Astrocyte of the cerebellum (primary cell): ENCODE measurements around the gene PLOD2.

Experiments used
- DNase-seq: peaks from one replicate; pipeline ENCODE4 v3.0.0-alpha.2; 2011; ENCODE audit warnings: low read depth
- H3K4me3 ChIP-seq: 2 replicates; pipeline ENCODE4 v1.5.1; 2011; ENCODE audit warnings: mild to moderate bottlenecking, low read depth, low read length, moderate library complexity
- in situ Hi-C: cut with HindIII; loops from 2 replicates; pipeline ENCODE4 v1.10.0; 2017; ENCODE audit warnings: low sequenced_read_pairs
- TF ChIP-seq, protein P1 (sequence below): IDR thresholded peaks from 2 replicates; pipeline ENCODE4 v1.5.1; 2012; ENCODE audit warnings: low read length, low read depth, moderate library complexity, mild to moderate bottlenecking; ENCODE audit errors: missing control alignments

Gene PLOD2

DNA sequence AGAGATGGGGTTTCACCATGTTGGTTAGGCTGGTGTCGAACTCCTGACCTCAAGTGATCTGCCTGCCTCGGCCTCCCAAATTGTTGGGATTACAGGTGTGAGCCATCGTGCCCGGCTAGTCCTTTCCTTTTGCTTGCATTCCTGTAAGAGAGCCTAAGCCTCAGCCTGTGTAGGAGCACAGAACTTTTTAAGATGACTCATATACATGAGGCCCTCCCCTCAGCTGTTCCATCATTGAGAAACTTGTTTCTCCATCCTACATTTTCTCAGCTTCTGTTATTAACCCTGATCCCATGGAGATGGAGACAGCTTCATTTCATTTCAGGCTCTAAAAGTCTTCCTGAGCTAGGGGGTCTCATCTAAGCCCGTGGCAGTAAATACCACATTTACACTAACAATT lies 123.3 kb downstream of the PLOD2 start:
- in situ Hi-C loops, result no loop called here

DNA sequence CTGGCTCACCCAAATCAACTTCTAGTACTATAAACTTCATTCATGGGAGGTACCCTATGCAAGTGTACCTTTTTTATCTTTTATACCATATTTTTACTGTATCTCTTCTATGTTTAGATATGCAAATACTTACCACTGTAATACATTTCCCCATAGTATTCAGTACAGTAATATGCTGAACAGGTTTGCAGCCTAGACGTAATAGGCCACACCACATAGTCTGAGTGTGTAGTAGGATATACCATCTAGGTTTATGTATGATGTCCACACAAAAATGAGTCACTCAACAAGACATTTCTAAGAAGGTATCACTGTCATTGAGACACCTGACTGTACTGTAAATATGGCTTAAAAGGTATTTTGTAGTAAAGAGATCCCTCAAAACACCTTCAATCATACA lies 124.7 kb downstream of the PLOD2 start:
- TF ChIP-seq, protein P1, sequence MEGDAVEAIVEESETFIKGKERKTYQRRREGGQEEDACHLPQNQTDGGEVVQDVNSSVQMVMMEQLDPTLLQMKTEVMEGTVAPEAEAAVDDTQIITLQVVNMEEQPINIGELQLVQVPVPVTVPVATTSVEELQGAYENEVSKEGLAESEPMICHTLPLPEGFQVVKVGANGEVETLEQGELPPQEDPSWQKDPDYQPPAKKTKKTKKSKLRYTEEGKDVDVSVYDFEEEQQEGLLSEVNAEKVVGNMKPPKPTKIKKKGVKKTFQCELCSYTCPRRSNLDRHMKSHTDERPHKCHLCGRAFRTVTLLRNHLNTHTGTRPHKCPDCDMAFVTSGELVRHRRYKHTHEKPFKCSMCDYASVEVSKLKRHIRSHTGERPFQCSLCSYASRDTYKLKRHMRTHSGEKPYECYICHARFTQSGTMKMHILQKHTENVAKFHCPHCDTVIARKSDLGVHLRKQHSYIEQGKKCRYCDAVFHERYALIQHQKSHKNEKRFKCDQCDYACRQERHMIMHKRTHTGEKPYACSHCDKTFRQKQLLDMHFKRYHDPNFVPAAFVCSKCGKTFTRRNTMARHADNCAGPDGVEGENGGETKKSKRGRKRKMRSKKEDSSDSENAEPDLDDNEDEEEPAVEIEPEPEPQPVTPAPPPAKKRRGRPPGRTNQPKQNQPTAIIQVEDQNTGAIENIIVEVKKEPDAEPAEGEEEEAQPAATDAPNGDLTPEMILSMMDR, result no peak
- DNase-seq, result no peak
- in situ Hi-C loops, result no loop called here
- H3K4me3 ChIP-seq, result no peak overlapping the region

More for the DNA sequence above, 123.3 kb downstream of the PLOD2 start:
- TF ChIP-seq, protein P1, result no peak
- no peak for DNase-seq
- no peak overlapping the region for H3K4me3 ChIP-seq

DNA sequence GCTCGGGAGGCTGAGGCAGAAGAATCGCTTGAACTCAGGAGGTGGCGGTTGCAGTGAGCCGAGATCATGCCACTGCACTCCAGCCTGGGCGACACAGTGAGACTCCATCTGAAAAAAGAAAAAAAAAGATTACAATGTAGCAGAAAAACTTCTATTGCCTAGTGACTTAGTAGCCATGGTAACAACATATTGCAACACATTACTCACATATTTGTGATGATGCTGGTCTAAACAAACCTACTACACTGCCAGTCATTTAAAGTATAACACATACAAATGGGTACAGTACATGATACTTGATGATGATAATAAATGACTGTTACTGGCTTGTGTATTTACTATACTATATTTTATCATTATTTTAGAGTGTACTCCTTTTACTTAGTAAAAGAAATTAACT lies 125.6 kb downstream of the PLOD2 start:
- DNase-seq, result no peak
- no peak overlapping the region for H3K4me3 ChIP-seq
- in situ Hi-C loops, result no loop called here
- TF ChIP-seq, protein P1, result no peak

DNA sequence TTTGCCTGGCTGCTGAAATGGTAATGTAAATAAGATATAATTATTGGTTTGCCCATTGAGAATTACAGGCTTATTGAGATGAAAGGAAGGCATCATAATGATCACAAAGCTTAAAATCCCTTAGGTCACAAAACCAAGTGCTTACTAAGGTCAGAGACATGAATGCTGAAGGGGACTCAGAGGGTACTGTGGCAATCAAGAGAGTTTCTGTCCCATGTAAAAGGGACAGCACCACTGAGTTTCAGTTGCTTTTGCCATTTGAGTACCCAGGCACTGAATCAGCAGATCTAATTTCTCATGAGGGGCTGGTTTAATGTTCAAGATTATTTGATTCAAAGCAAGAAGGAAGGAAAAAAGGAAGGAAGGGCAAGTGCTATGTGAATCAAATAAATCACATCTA lies 127.0 kb downstream of the PLOD2 start:
- TF ChIP-seq, protein P1, result no peak
- in situ Hi-C loops, result no loop called here
- DNase-seq, result no peak
- no peak overlapping the region for H3K4me3 ChIP-seq

DNA sequence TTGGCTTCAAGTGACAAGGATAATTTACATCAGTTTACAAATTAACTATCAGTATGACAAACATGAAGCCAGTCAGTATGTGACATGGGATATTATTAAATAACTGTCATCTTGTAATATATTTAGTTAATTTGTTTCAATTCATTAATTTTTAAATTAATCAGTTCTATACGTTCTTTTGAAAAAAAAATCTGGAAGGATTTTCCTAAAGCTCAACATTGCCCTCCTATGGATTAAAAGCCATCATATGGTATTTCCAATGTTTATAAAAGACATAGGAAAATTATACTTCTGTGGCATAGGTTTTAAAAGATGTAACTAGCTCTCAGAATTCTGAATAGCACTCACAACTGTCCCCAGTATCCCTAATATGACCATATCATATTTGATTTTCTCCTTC lies 134.4 kb downstream of the PLOD2 start:
- H3K4me3 ChIP-seq, result no peak overlapping the region
- in situ Hi-C loops, result no loop called here
- TF ChIP-seq, protein P1, result no peak
- no peak for DNase-seq

DNA sequence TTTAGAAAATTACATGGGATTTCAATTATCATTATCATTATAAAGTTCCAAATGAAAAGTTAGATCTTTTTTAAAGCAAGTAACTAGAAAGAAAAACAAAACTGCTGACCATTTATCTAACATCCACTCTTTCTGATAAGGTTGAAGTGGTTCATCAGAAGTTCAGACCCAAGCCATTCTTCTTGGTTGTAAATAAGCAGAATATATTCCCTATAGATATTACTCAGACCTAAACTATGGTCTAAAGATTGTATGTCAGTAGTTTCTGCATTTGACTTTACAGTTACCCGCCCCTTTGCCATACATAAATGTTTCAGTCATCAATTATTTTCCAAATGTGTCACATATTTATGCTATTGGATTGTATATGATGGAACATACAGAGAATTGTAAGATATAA lies 136.7 kb downstream of the PLOD2 start:
- TF ChIP-seq, protein P1, result no peak
- no peak for DNase-seq
- no peak overlapping the region for H3K4me3 ChIP-seq
- in situ Hi-C loops, result no loop called here

GRCh38 chr3:146020969-146021368 lies 140.0 kb downstream of the PLOD2 start:
- DNase-seq, result no peak
- in situ Hi-C loops, result no loop called here
- TF ChIP-seq, protein P1, result no peak
- H3K4me3 ChIP-seq, result no peak overlapping the region
